H1 (cell line): ENCODE results near the gene ANP32B. TPM values are rescaled to one million over a fixed set of nuclear protein-coding genes. Genes with fewer than 3 reads are reported as not detected.
"Not testable (repeated sequence)": the region's sequence is repeated elsewhere in the genome, so short reads cannot be mapped to it uniquely, and the experiment has no call there.

Source experiments
- CTCF ChIA-PET: fragments of 300-600 bp; sonication (Branson Sonifier 250); formaldehyde crosslinking; loops from one replicate; lab custom pipeline; 2021; ENCODE audit not compliant: partially characterized antibody; lab: Charles Lee
- POLR2A ChIA-PET: fragments of 300-600 bp; sonication (Branson Sonifier 250); formaldehyde crosslinking; loops from one replicate; lab custom pipeline; 2021; ENCODE audit warnings: inconsistent platforms; ENCODE audit not compliant: partially characterized antibody; lab: Charles Lee
- DNase-seq, 2 experiments: peaks; one replicate each; pipeline versions ENCODE4 v3.0.0 to v3.0.0-alpha.2; 2010 to 2022; ENCODE audit warnings: low spot score in 2 of 2, low read depth in 1 of 2, mixed read lengths in 1 of 2
- FAIRE-seq: peaks from 2 replicates; lab custom pipeline; 2011; peaks lifted over from hg19 to GRCh38; lab: Jason Lieb, UNC
- H2AFZ ChIP-seq: 2 replicates; pipeline ENCODE4 v1.8.1; 2012; ENCODE audit warnings: low read length, inconsistent platforms
- H2AK5ac ChIP-seq: 2 replicates; pipeline ENCODE4 v1.6.1; 2013; ENCODE audit warnings: low read depth, low read length
- H2BK120ac ChIP-seq: replicated peaks from 2 replicates; pipeline ENCODE3; 2013; ENCODE audit warnings: low read depth, low read length, inconsistent platforms
- H2BK12ac ChIP-seq: 2 replicates; pipeline ENCODE4 v1.6.1; 2013; ENCODE audit warnings: low read depth, low read length
- H2BK15ac ChIP-seq: 2 replicates; pipeline ENCODE4 v1.6.1; 2013; ENCODE audit warnings: low read length
- H2BK20ac ChIP-seq: 2 replicates; pipeline ENCODE4 v1.6.1; 2013; ENCODE audit warnings: low read length
- H2BK5ac ChIP-seq: 2 replicates; pipeline ENCODE4 v1.6.1; 2013; ENCODE audit warnings: low read depth, low read length
- H3K14ac ChIP-seq: 2 replicates; pipeline ENCODE4 v1.6.1; 2013; ENCODE audit warnings: inconsistent platforms; ENCODE audit not compliant: insufficient read length
- H3K18ac ChIP-seq: 2 replicates; pipeline ENCODE4 v1.6.1; 2013; ENCODE audit warnings: low read length; ENCODE audit errors: extremely low read depth
- H3K23ac ChIP-seq: 2 replicates; pipeline ENCODE4 v1.6.1; 2013; ENCODE audit warnings: inconsistent platforms; ENCODE audit not compliant: insufficient read length
- H3K23me2 ChIP-seq: 2 replicates; pipeline ENCODE4 v1.6.1; 2013; ENCODE audit warnings: low read depth, low read length
- H3K27ac ChIP-seq: 2 replicates; pipeline ENCODE4 v1.6.1; 2011; ENCODE audit warnings: low read depth, low read length, inconsistent platforms
- H3K27me3 ChIP-seq, 4 experiments: replicated peaks in 1 of 4; 1 replicate in 1 of 4; 2 replicates in 3 of 4; pipeline versions ENCODE4 v1.6.1 to v1.8.1; 2011 to 2013; ENCODE audit warnings: low read length in 3 of 4, mild to moderate bottlenecking in 3 of 4, inconsistent platforms in 2 of 4, mixed read lengths in 2 of 4, moderate library complexity in 1 of 4; ENCODE audit not compliant: control insufficient read depth in 3 of 4, insufficient read depth in 3 of 4; ENCODE audit errors: extremely low read depth in 1 of 4
- H3K36me3 ChIP-seq, 4 experiments: 2 replicates each; pipeline versions ENCODE4 v1.6.1 to v1.8.1; 2011 to 2013; ENCODE audit warnings: mild to moderate bottlenecking in 4 of 4, low read length in 3 of 4, moderate library complexity in 2 of 4, control low read depth in 1 of 4, inconsistent platforms in 1 of 4; ENCODE audit not compliant: insufficient read depth in 4 of 4, control insufficient read depth in 2 of 4
- H3K4ac ChIP-seq: replicated peaks from 2 replicates; pipeline ENCODE3; 2013; ENCODE audit warnings: low read length, low read depth, mixed read lengths, inconsistent platforms; ENCODE audit not compliant: insufficient read length
- H3K4me1 ChIP-seq, 4 experiments: replicated peaks in 1 of 4; 1 replicate in 1 of 4; 2 replicates in 3 of 4; pipeline versions ENCODE4 v1.6.1 to v1.8.1; 2011 to 2013; ENCODE audit warnings: low read length in 3 of 4, inconsistent platforms in 2 of 4, mixed read lengths in 1 of 4; ENCODE audit not compliant: insufficient read depth in 4 of 4, control insufficient read depth in 3 of 4
- H3K4me2 ChIP-seq, 2 experiments: 2 replicates each; pipeline versions ENCODE4 v1.6.1 to v1.8.1; 2011 to 2013; ENCODE audit warnings: low read depth in 2 of 2, low read length in 2 of 2, control low read depth in 1 of 2, inconsistent platforms in 1 of 2, mild to moderate bottlenecking in 1 of 2; ENCODE audit not compliant: insufficient read depth in 1 of 2
- H3K4me3 ChIP-seq, 4 experiments: fragments of 200-600, 300-600 bp in 1 of 4; sonication (generic), shearing (Covaris generic), sonication (Bioruptor Twin) in 1 of 4; 2 replicates each; pipeline versions ENCODE4 v1.5.1 to v1.8.1; 2011 to 2016; ENCODE audit warnings: low read length in 4 of 4, low read depth in 3 of 4, control low read depth in 2 of 4, inconsistent platforms in 2 of 4, mild to moderate bottlenecking in 2 of 4, mixed read lengths in 1 of 4, moderate library complexity in 1 of 4; ENCODE audit not compliant: insufficient read depth in 2 of 4; ENCODE audit errors: extremely low read depth in 1 of 4
- H3K56ac ChIP-seq: replicated peaks from 2 replicates; pipeline ENCODE3; 2013; ENCODE audit warnings: low read depth, mild to moderate bottlenecking, mixed read lengths, low read length, inconsistent platforms; ENCODE audit not compliant: insufficient read length
- H3K79me1 ChIP-seq: 2 replicates; pipeline ENCODE4 v1.6.1; 2013; ENCODE audit warnings: low read depth, low read length, control low read depth
- H3K79me2 ChIP-seq, 2 experiments: 2 replicates each; pipeline versions ENCODE4 v1.6.1 to v1.8.1; 2012 to 2013; ENCODE audit warnings: low read length in 2 of 2, mild to moderate bottlenecking in 2 of 2, inconsistent platforms in 1 of 2; ENCODE audit not compliant: insufficient read depth in 2 of 2, control insufficient read depth in 1 of 2
- H3K9ac ChIP-seq, 4 experiments: replicated peaks in 1 of 4; 1 replicate in 1 of 4; 2 replicates in 3 of 4; pipeline versions ENCODE4 v1.6.1 to v1.8.1; 2011 to 2013; ENCODE audit warnings: low read depth in 3 of 4, low read length in 3 of 4, control low read depth in 2 of 4, mild to moderate bottlenecking in 2 of 4, moderate library complexity in 2 of 4, inconsistent platforms in 1 of 4; ENCODE audit errors: extremely low read depth in 1 of 4
- H3K9me3 ChIP-seq, 2 experiments: 2 replicates each; pipeline versions ENCODE4 v1.6.1 to v1.8.1; 2012 to 2013; ENCODE audit warnings: mild to moderate bottlenecking in 2 of 2, moderate library complexity in 2 of 2, control low read depth in 1 of 2, inconsistent platforms in 1 of 2, low read depth in 1 of 2, low read length in 1 of 2, mixed read lengths in 1 of 2; ENCODE audit not compliant: insufficient read depth in 2 of 2
- H4K20me1 ChIP-seq, 2 experiments: replicated peaks in 1 of 2; 2 replicates each; pipeline versions ENCODE3 to v1.8.1; 2011 to 2013; ENCODE audit warnings: inconsistent platforms in 2 of 2, low read length in 2 of 2, mild to moderate bottlenecking in 1 of 2; ENCODE audit not compliant: insufficient read depth in 2 of 2, control insufficient read depth in 1 of 2
- H4K5ac ChIP-seq: 2 replicates; pipeline ENCODE4 v1.6.1; 2013; ENCODE audit warnings: low read length, low read depth, mixed read lengths, inconsistent platforms; ENCODE audit not compliant: insufficient read length
- H4K8ac ChIP-seq: 2 replicates; pipeline ENCODE4 v1.8.0; 2013; ENCODE audit warnings: mild to moderate bottlenecking, moderate library complexity, low read length, inconsistent platforms; ENCODE audit not compliant: insufficient read depth; ENCODE audit errors: extremely low read depth
- H4K91ac ChIP-seq: replicated peaks from 2 replicates; pipeline ENCODE3; 2013; ENCODE audit warnings: low read length, mixed read lengths, inconsistent platforms; ENCODE audit not compliant: insufficient read length
- WGBS, 2 experiments: shearing (Covaris generic) in 1 of 2; methylation state at CpG; one replicate each; pipeline versions ENCODE4 v1.1.6 to v1.1.7; 2013 to 2015; ENCODE audit warnings: low lambda C conversion rate in 2 of 2, mixed read lengths in 2 of 2, inconsistent platforms in 1 of 2, low coverage in 1 of 2, missing lambda C conversion rate in 1 of 2; ENCODE audit not compliant: insufficient replicate concordance in 2 of 2, insufficient coverage in 1 of 2, insufficient read length in 1 of 2; ENCODE audit errors: extremely low coverage in 1 of 2, missing lambda C conversion rate in 1 of 2; 5-methylcytosine and 5-hydroxymethylcytosine counted together
- polyA plus RNA-seq, 7 experiments: library from polyadenylated mRNA; depleted of rRNA in 3 of 7; stranded (reverse) in 5 of 7; unstranded in 2 of 7; fragments of >200 nt in 5 of 7; fragments of 200-250 nt in 2 of 7; gene quantifications; 1 replicate in 5 of 7; 2 replicates in 1 of 7; 4 replicates in 1 of 7; pipeline versions ENCODE4 v1.2.1 to v1.2.3, GENCODE V29; 2011 to 2013; ENCODE audit warnings: missing spikeins in 2 of 7, mixed read lengths in 2 of 7
- total RNA-seq: library from RNA; stranded (reverse); fragmentation: NEBNext Ultra II Directional; extraction: Animal tissue kit (Norgen Biotek cat#: 25700); gene quantifications from 2 replicates; pipeline ENCODE4 v1.2.1, GENCODE V29; 2021

Gene ANP32B
- total and polyA plus RNA-seq, 2 of the 8 experiments (the other 6 are each of a cell fraction or from before 2014, with no cell fraction given) = 7.6 to 88.1 TPM

- H3K4me2 ChIP-seq, H4K91ac ChIP-seq, H3K9me3 ChIP-seq, H2BK12ac ChIP-seq, H4K8ac ChIP-seq, H3K4me3 ChIP-seq, DNase-seq, H3K36me3 ChIP-seq, H2BK120ac ChIP-seq, H3K56ac ChIP-seq, H4K5ac ChIP-seq, POLR2A ChIA-PET, H3K23me2 ChIP-seq, H3K9ac ChIP-seq, H3K18ac ChIP-seq, H2AFZ ChIP-seq, H4K20me1 ChIP-seq, H3K79me2 ChIP-seq, H3K4me1 ChIP-seq, H2BK5ac ChIP-seq, H2BK15ac ChIP-seq, H3K79me1 ChIP-seq, H3K14ac ChIP-seq, H2AK5ac ChIP-seq, H3K27ac ChIP-seq, H3K4ac ChIP-seq, FAIRE-seq, H2BK20ac ChIP-seq, H3K23ac ChIP-seq, CTCF ChIA-PET: not testable (repeated sequence)
- WGBS, 2 experiments = 74% methylated on average over 2 of the region's 2 CpGs; no CpG with 5 or more reads in 1 of the 2 experiments
- H3K27me3 ChIP-seq = peaks cover 0 to 21% (median 7%) of the 10 kb centered on the region in 4 experiments; a peak in 5 of 7 replicates
Observed at GRCh38 chr9:97945470-97945869, 37.7 kb upstream of the ANP32B start.

DNA sequence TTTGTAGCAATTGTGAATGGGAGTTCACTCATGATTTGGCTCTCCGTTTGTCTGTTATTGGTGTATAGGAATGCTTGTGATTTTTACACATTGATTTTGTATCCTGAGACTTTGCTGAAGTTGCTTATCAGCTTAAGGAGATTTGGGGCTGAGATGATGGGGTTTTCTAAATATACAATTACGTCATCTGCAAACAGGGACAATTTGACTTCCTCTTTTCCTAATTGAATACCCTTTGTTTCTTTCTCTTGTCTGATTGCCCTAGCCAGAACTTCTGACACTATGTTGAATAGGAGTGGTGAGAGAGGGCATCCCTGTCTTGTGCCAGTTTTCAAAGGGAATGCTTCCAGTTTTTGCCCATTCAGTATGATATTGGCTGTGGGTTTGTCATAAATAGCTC is 36.0 kb upstream of the ANP32B start:
- CTCF ChIA-PET, H3K9me3 ChIP-seq, H3K23me2 ChIP-seq, H3K4me1 ChIP-seq, H3K23ac ChIP-seq, FAIRE-seq, H3K4me2 ChIP-seq, DNase-seq, H3K79me2 ChIP-seq, H2BK5ac ChIP-seq, H4K5ac ChIP-seq, H3K4me3 ChIP-seq, H3K14ac ChIP-seq, H3K36me3 ChIP-seq, H2BK12ac ChIP-seq, H3K56ac ChIP-seq, H3K4ac ChIP-seq, H4K91ac ChIP-seq, H3K18ac ChIP-seq, H4K8ac ChIP-seq, H4K20me1 ChIP-seq, H2BK20ac ChIP-seq, POLR2A ChIA-PET, H3K9ac ChIP-seq, H3K79me1 ChIP-seq, H2AK5ac ChIP-seq, H2BK15ac ChIP-seq, H3K27ac ChIP-seq, H2BK120ac ChIP-seq, H2AFZ ChIP-seq: not testable (repeated sequence)
- WGBS, 2 experiments = no CpG with 5 or more reads among the region's 2 CpGs
- H3K27me3 ChIP-seq = peaks cover 0 to 12% (median 6%) of the 10 kb centered on the region in 4 experiments; a peak in 4 of 7 replicates
